AG10803 (cell line): Measurements from ENCODE around the gene HUNK.

Experiments used
- DNase-seq: peaks from one replicate; pipeline ENCODE4 v3.0.0; 2010; ENCODE audit warnings: low read depth
- H3K4me3 ChIP-seq: 2 replicates; pipeline ENCODE4 v1.5.1; 2011; ENCODE audit warnings: mild to moderate bottlenecking, low read length, control low read depth
- TF ChIP-seq, protein P1 (sequence below): conservative IDR thresholded peaks from 2 replicates; pipeline ENCODE4 v1.5.1; 2011; ENCODE audit warnings: mild to moderate bottlenecking, low read length, control low read depth, inconsistent platforms

HUNK gene

DNA sequence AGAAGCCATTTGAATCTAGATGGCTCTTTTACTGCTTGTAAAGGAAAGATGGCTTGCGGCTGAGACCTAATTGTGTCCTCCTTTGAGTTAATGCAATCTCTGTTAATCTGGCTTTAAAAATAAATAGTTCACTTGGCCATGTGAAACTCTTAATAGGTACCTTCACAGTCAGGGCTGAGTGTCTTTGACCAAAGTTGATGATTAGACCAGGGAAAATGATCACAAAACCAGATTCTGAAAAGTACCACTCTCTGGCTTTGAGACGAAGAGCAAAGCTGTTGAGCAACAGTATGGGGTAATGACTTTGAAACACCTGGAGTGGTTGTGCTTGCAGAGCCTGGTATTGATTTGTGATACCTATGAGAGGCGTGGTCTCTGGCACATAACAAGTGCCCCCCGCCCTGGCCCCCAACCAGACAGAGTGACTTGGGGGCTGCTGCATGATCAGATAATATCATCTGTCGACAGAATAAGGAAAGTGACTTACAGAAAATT lies 4.7 kb downstream of the HUNK start:
- DNase-seq = no peak
- TF ChIP-seq, protein P1, sequence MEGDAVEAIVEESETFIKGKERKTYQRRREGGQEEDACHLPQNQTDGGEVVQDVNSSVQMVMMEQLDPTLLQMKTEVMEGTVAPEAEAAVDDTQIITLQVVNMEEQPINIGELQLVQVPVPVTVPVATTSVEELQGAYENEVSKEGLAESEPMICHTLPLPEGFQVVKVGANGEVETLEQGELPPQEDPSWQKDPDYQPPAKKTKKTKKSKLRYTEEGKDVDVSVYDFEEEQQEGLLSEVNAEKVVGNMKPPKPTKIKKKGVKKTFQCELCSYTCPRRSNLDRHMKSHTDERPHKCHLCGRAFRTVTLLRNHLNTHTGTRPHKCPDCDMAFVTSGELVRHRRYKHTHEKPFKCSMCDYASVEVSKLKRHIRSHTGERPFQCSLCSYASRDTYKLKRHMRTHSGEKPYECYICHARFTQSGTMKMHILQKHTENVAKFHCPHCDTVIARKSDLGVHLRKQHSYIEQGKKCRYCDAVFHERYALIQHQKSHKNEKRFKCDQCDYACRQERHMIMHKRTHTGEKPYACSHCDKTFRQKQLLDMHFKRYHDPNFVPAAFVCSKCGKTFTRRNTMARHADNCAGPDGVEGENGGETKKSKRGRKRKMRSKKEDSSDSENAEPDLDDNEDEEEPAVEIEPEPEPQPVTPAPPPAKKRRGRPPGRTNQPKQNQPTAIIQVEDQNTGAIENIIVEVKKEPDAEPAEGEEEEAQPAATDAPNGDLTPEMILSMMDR = no peak
- H3K4me3 ChIP-seq = no peak overlapping the region

DNA sequence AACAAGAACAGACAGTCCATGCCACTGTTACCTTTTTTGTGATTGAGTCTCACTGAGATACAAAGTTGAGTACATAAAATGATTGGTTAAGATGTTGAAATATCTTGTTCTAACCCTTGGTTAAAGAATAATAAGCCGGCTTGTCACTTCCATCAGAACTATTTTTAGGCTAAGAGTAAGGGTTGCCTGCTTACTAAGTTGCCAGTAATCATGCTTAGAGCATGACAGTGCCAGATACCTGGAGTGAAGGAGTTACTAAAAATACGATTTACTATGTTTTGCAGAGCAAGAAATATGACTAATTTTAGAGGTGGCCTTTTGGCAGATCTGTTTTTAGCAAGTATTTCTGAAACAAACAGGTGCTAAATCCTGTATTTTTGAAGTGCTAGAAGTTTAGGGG lies 6.0 kb downstream of the HUNK start:
- TF ChIP-seq, protein P1 = no peak
- no peak overlapping the region for H3K4me3 ChIP-seq

GRCh38 chr21:31879241-31879650 lies 6.4 kb downstream of the HUNK start:
- no peak for DNase-seq
- TF ChIP-seq, protein P1 = no peak
- H3K4me3 ChIP-seq = no peak overlapping the region

More for the DNA sequence above, 6.0 kb downstream of the HUNK start:
- DNase-seq = no peak

DNA sequence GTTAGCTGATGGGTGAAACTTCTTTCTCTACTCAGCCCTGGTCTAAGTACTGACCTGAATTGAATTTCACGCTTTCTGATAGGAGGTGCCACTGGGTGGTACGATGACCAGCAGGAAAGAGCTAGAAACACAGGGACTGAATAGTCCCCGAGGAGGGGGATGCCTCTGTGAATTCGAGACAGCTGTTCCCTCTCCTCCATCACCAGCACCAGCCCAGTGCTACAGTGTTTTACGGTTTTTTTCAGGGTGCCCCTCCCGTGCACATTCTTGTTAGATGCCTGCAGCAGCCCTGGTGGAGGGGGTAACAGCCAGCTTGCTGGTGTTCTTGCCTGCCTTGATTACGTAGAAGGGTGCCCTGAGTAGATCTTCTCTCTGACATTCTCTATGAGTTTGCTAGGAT lies 7.1 kb downstream of the HUNK start:
- TF ChIP-seq, protein P1 = no peak
- no peak for DNase-seq
- no peak overlapping the region for H3K4me3 ChIP-seq

- no peak overlapping the region for H3K4me3 ChIP-seq
- TF ChIP-seq, protein P1 = no peak
- no peak for DNase-seq
Observed at GRCh38 chr21:31880816-31881215, 8.0 kb downstream of the HUNK start.

DNA sequence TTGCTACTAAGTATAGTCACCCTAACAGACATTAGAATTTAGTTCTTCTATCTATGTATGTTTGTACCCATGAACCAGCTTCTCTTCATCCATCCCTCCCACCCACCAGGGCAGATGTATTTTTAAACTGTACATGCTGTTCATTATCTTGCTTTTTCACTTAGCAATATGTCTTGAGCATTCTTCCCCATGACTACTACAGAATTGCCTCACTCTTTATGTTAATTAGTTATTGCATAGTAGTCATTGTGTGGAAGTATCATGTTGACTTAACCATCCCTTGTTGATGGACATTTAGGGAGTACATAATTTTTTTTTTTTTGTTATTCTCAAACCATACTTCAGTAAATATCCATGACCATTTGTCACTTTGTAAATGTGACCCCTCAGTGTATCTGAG lies 9.9 kb downstream of the HUNK start:
- H3K4me3 ChIP-seq = no peak overlapping the region
- no peak for DNase-seq
- TF ChIP-seq, protein P1 = no peak

DNA sequence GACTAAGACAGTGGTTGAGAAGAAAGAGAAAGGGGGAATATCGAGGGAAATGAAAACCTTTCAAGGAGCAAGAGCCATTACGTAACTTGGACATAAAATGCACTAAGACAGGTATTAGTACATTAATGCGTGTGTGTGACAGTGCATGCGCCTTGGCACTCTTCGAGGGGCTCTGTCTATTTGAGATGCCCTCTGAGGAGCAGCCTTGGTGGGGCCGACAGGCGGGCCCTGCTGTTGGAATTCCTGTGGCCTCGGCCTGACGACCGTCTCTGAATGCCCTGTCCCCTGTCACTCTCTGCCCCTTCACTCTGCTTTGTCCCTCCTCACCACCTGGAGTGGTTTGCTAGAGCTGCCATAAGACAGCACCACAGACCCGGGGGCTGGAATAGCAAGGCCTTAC lies 12.3 kb downstream of the HUNK start:
- no peak overlapping the region for H3K4me3 ChIP-seq
- no peak for DNase-seq
- TF ChIP-seq, protein P1 = no peak
